ENCODE measurements around the gene TMUB1.

Gene TMUB1

DNA sequence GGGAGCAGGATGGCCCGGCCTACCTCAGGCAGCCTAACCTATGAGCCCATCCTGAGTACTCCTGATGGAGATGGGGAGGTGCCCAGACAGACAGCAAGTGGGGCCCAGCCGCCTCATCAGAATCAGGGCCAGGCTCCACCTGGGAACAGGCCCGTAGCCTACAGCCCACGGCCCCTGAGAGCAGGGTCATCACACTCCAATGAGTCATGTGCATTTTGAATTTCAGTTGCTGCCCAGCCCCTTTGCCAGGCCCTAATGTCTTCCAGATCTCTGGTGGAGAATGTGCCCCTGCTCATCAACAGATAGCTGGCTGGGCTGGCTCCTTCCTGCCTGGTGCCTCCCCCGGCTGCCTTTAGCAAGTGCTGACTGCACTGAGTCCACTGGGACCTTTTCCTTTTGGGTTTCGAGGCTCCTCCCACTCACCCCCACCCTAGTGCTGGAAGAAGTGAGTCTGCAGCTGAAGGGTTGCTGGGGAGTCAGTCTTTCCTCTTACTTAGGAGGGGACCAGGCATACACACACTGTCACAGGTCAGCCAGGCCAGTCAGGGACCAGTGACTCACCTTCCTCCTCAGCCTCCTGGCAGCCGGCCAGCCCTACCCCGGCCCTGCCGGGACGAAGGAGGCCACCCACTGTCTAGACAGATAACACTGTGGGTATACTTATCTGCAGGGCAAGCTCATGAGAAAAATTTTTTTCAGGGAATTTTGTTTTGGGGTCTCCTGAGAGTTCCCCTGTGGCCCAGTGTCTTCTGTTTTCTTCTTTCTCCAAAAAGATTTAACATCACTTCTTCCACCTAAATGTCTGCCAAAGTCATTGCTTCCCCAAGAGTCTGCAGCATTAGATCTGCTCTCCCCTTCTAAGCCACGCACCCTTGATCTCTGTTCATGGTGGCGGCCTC is 44.1 kb downstream of the TMUB1 start:
- H3K27ac Mint-ChIP-seq: peak overlapping the region; percentile 84
- ATAC-seq (peak; percentile 96), DNase-seq (peak; percentile 88)
- peak overlapping the region; percentile 19 for H3K4me3 Mint-ChIP-seq
- H3K9me3 Mint-ChIP-seq: no peaks in the 10 kb centered on the region
- H3K36me3 Mint-ChIP-seq (ENCODE audit: low read depth): peaks cover 2% of the 10 kb centered on the region
- peaks cover 25% of the 10 kb centered on the region for H3K4me1 Mint-ChIP-seq
- no peaks in the 10 kb centered on the region for H3K27me3 Mint-ChIP-seq

DNA sequence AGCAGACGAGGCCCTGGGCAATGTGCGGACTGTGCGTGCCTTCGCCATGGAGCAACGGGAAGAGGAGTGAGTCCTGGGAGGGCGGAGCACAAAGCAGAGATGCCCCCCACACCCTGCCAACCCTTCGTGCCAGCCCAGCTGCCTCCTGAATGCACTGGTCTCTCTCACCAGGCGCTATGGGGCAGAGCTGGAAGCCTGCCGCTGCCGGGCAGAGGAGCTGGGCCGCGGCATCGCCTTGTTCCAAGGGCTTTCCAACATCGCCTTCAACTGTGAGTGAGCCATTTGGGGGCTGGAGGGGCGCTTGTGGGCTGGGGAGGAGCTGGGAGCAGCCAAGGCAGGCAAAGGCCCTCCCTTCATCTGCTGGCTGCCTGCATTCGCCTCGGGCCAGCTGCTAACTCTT is 47.4 kb downstream of the TMUB1 start:
- Mint-ChIP-seq H3K9me3 (no peaks in the 10 kb centered on the region), H3K27ac (no peak overlapping the region), H3K4me1 (peaks cover 23% of the 10 kb centered on the region), H3K36me3 (ENCODE audit: low read depth) (peaks cover 6% of the 10 kb centered on the region), H3K27me3 (no peaks in the 10 kb centered on the region), H3K4me3 (no peak overlapping the region)
- ATAC-seq (no peak), DNase-seq (no peak)

DNA sequence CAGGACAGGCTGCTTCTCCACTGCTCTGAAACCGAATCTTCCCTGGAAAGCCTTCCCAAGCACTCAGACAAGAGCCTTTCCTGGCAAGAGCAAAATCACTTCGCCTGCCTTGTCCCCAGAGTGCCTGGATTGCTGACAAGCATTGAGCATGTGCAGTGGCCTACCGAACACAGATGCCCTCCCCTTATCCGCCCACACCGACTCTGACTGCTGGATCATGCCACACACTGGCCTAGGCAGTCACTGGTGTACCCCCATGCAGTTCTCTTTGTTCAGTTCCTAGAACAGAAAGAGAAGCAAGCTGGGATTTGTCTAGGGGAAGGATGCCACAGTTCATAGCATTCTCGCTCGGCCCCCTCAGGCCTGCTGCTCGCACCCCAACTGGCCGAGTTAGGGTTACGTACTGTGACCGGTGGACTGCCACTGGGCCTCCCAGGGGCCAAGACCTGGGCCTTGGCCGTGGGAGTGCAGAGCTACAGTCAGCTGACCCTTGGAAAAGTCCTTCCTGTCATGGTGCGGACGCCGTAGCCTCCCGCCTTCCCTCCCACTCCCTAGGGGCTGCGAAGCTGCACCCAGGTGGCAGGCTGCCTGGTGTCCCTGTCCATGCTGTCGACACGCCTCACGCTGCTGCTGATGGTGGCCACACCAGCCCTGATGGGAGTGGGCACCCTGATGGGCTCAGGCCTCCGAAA is 48.1 kb downstream of the TMUB1 start:
- H3K27ac Mint-ChIP-seq: no peak overlapping the region
- ATAC-seq (no peak), DNase-seq (no peak)
- peaks cover 6% of the 10 kb centered on the region for H3K36me3 Mint-ChIP-seq (ENCODE audit: low read depth)
- no peak overlapping the region for H3K4me3 Mint-ChIP-seq
- peaks cover 20% of the 10 kb centered on the region for H3K4me1 Mint-ChIP-seq
- no peaks in the 10 kb centered on the region for H3K9me3 Mint-ChIP-seq
- H3K27me3 Mint-ChIP-seq: no peaks in the 10 kb centered on the region

DNA sequence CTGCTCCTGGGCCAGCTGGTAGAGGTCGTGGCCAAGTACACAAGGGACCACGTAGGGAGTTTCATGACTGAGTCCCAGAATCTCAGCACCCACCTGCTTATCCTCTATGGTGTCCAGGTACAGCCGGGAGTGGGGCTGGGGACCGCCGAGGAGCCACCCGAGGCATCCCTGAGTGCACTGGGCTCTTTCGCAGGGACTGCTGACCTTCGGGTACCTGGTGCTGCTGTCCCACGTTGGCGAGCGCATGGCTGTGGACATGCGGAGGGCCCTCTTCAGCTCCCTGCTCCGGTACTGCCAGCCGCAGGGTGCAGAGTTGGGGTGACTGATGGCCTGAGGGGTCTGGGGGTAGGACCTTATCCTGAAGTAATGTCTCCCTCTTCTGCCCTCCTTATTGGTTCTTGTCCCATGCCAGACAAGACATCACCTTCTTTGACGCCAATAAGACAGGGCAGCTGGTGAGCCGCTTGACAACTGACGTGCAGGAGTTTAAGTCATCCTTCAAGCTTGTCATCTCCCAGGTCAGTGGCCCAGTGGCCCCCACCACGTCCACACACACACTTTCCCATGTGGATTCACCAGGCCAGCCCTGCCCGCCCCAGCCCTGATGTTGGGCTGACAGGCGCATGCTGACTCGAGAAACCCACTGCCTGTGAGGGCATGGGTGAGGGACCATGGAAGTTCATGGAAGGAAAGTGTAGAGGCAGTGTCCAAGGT is 48.8 kb downstream of the TMUB1 start:
- Mint-ChIP-seq H3K36me3 (ENCODE audit: low read depth) (peaks cover 8% of the 10 kb centered on the region), H3K27ac (no peak overlapping the region), H3K27me3 (no peaks in the 10 kb centered on the region), H3K4me1 (peaks cover 17% of the 10 kb centered on the region), H3K4me3 (no peak overlapping the region), H3K9me3 (no peaks in the 10 kb centered on the region)
- DNase-seq (no peak), ATAC-seq (no peak)

DNA sequence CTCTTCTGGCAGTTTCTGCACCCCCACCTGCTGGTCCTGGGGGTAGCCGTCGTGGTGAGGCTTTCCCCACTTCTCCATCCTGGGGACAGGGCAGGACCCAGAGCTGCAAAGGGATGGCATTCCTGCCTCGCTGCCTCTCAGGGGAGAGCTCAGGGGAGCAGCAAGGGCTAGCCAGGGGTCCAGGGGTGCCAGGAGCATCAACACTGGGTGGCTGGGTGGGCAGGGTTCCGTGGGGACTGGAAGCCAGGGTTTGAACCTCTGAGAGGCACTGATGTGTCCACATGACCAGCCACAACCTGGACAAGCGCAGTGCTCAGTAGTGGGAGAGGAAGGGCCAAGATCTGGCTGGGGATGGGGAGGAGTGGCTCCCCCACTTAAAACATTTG is 49.4 kb downstream of the TMUB1 start:
- Mint-ChIP-seq H3K4me1 (peaks cover 17% of the 10 kb centered on the region), H3K27me3 (no peaks in the 10 kb centered on the region), H3K36me3 (ENCODE audit: low read depth) (peaks cover 8% of the 10 kb centered on the region), H3K27ac (no peak overlapping the region), H3K4me3 (no peak overlapping the region), H3K9me3 (no peaks in the 10 kb centered on the region)
- ATAC-seq (no peak), DNase-seq (no peak)

DNA sequence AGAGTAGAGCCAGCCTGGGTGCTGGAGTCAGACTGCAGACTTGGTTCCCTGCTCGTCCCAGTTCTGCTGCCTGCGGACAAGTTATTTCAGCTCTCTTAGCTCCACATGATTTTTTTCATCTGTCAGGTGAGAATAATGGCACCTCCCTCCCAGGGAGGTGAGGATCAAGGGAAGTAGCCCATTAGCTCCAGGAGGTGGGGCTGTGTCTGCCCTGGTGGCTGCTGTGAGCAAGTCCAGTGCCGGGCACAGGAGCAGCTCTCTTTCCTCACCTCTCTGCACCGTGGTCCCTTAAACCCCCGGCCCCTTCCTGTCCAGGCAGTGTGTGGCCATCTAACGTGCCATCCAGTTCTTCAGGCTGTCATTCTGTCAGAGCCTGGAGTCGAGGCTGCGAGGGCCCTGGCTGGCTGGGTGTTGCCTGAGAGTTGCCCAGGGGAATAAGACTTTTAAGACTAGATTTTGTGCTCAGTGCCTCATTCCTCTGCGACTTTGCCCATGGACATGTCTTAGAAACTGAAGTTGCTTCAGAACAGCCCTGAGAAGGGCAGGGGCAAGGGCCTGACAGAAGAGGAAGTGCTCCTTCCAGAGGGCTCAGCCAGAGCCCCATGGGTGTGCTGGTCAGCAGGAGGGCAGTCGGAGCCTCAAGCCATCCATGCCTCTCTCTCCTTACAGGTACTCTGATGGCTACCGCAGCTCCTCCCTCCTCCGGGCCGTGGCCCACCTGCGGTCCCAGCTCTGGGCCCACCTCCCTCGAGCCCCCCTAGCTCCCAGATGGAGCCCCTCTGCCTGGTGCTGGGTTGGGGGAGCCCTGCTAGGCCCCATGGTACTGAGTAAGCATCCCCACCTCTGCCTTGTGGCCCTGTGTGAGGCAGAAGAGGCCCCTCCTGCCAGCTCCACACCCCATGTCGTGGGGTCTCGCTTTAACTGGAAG is 50.1 kb downstream of the TMUB1 start:
- no peaks in the 10 kb centered on the region for H3K9me3 Mint-ChIP-seq
- no peak overlapping the region for H3K27ac Mint-ChIP-seq
- H3K4me3 Mint-ChIP-seq: no peak overlapping the region
- H3K4me1 Mint-ChIP-seq: peaks cover 13% of the 10 kb centered on the region
- H3K27me3 Mint-ChIP-seq: no peaks in the 10 kb centered on the region
- H3K36me3 Mint-ChIP-seq (ENCODE audit: low read depth): peaks cover 10% of the 10 kb centered on the region
- ATAC-seq: no peak
- DNase-seq: no peak
